Neutrophil (primary cell): ENCODE data around the gene DTL.

Source experiments
- H3K27ac ChIP-seq: fragments of 200-600 bp; sonication (generic); 2 replicates; pipeline ENCODE4 v1.5.1; 2016; ENCODE audit warnings: mild to moderate bottlenecking, moderate library complexity
- H3K27me3 ChIP-seq: fragments of 200-600 bp; sonication (generic); 2 replicates; pipeline ENCODE4 v1.6.0; 2016; ENCODE audit warnings: mild to moderate bottlenecking
- H3K36me3 ChIP-seq: fragments of 200-600 bp; sonication (generic); 2 replicates; pipeline ENCODE4 v1.5.1; 2017
- H3K4me1 ChIP-seq, 2 experiments: fragments of 200-600 bp in 1 of 2; sonication (generic) in 1 of 2; 1 replicate in 1 of 2; 2 replicates in 1 of 2; pipeline versions ENCODE4 v1.5.1 to v1.6.1; 2013 to 2016; ENCODE audit warnings: low read depth in 1 of 2, low read length in 1 of 2, mild to moderate bottlenecking in 1 of 2, moderate library complexity in 1 of 2; ENCODE audit not compliant: control insufficient read depth in 1 of 2, insufficient read depth in 1 of 2
- H3K4me3 ChIP-seq, 2 experiments: fragments of 200-600 bp in 1 of 2; sonication (generic) in 1 of 2; 1 replicate in 1 of 2; 2 replicates in 1 of 2; pipeline ENCODE4 v1.5.1; 2013 to 2016; ENCODE audit warnings: low read depth in 1 of 2, low read length in 1 of 2, mild to moderate bottlenecking in 1 of 2, moderate library complexity in 1 of 2
- H3K9me3 ChIP-seq: fragments of 200-600 bp; sonication (generic); 2 replicates; pipeline ENCODE4 v1.5.1; 2016
- TF ChIP-seq, protein P1 (sequence below): fragments of 200-600 bp; sonication (generic); IDR thresholded peaks from 2 replicates; pipeline ENCODE4 v1.5.1; 2016; ENCODE audit warnings: antibody characterized with exemption

The DTL gene

GRCh38 chr1:212098771-212099170, 63.2 kb downstream of the DTL start:
- TF ChIP-seq, protein P1, sequence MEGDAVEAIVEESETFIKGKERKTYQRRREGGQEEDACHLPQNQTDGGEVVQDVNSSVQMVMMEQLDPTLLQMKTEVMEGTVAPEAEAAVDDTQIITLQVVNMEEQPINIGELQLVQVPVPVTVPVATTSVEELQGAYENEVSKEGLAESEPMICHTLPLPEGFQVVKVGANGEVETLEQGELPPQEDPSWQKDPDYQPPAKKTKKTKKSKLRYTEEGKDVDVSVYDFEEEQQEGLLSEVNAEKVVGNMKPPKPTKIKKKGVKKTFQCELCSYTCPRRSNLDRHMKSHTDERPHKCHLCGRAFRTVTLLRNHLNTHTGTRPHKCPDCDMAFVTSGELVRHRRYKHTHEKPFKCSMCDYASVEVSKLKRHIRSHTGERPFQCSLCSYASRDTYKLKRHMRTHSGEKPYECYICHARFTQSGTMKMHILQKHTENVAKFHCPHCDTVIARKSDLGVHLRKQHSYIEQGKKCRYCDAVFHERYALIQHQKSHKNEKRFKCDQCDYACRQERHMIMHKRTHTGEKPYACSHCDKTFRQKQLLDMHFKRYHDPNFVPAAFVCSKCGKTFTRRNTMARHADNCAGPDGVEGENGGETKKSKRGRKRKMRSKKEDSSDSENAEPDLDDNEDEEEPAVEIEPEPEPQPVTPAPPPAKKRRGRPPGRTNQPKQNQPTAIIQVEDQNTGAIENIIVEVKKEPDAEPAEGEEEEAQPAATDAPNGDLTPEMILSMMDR: no peak
- Histone ChIP-seq H3K4me3 (no peak overlapping the region), H3K4me1 (peaks cover 3 to 13% of the 10 kb centered on the region in 2 experiments), H3K36me3 (no peaks in the 10 kb centered on the region), H3K27ac (no peak overlapping the region), H3K27me3 (no peaks in the 10 kb centered on the region), H3K9me3 (no peaks in the 10 kb centered on the region)

DNA sequence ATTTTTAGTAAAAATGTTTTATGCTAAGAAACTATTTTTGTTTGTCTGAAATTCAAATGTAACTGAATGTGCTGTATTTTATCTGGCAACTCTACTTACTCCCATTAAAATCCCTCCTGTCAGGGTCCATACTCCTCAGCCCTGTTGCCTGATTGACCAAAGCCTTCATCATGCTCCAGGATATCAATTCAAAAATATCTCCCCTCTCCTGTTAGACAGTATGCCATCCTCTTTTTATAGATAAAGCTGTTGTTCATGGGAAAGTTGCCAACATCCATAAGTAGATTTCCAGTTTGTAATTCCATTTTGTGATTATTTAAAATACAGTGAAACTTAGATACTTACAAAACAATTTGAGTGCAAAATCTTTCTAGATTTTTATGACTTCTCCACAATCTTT, 65.7 kb downstream of the DTL start:
- Histone ChIP-seq H3K4me1 (peaks cover 0 to 6% of the 10 kb centered on the region in 2 experiments), H3K4me3 (no peak overlapping the region), H3K9me3 (no peaks in the 10 kb centered on the region), H3K36me3 (no peaks in the 10 kb centered on the region), H3K27ac (no peak overlapping the region), H3K27me3 (no peaks in the 10 kb centered on the region)
- TF ChIP-seq, protein P1: no peak

DNA sequence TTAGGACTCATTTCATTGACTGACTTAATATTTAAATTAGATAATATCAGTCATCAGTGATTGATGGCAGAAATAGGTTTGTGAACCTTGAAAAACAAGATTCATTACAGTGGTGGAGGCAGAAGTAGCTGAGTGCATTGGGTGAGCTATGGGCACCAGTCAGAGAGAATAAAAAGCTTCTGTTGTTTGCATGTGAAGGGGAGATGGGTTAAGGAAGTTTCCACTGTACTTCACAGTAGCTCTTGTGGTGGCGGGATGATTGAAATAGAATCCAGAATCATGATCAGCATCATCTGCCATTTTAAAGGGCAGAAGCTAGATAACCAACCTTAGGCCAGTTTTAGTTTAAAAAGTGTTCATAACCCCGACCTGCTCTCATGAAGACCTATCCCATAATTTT, 66.2 kb downstream of the DTL start:
- Histone ChIP-seq H3K27ac (no peak overlapping the region), H3K9me3 (no peaks in the 10 kb centered on the region), H3K4me3 (no peak overlapping the region), H3K4me1 (peaks cover 0 to 6% of the 10 kb centered on the region in 2 experiments), H3K36me3 (no peaks in the 10 kb centered on the region), H3K27me3 (no peaks in the 10 kb centered on the region)
- TF ChIP-seq, protein P1: no peak

DNA sequence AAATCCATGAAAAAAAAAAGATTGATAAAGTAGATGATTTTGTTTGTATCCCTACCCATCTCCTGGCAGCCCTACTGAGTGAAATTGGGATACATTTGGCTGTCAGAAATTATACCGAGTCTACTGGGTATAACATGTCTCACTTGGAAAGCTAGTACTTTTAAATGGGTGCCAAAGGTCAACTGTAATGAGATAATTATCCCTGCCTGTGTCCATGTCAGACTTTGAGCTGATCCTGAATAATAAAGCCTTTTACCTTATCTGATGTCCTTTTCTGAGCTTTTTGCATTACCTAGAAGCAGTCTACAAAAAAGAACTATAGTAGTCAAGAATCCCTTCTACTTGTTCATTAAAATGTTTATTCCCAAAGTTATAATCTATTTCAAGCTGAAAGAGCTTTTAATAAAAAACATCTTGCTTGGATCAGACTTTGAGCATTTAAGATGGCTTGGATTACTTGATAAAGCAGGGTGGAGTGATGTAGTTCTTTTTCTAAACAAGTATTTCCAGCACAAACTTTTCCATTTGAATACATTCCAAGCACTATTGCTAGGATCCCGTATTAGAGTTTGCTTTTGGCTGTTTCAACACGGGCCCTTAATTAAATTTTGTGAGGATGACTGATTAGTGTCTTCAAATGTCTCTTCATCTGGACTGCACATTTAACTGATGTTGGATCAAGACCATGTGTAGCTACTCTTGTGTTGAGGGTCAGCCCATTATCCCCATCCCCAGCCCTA, 69.2 kb downstream of the DTL start:
- H3K27me3 ChIP-seq: no peaks in the 10 kb centered on the region
- H3K27ac ChIP-seq: no peak overlapping the region
- TF ChIP-seq, protein P1: no peak
- no peaks in the 10 kb centered on the region for H3K36me3 ChIP-seq
- H3K4me1 ChIP-seq: peaks cover 6 to 12% of the 10 kb centered on the region in 2 experiments
- H3K9me3 ChIP-seq: no peaks in the 10 kb centered on the region
- H3K4me3 ChIP-seq: no peak overlapping the region

GRCh38 chr1:212106286-212106792, 70.8 kb downstream of the DTL start:
- Histone ChIP-seq H3K36me3 (no peaks in the 10 kb centered on the region), H3K27me3 (no peaks in the 10 kb centered on the region), H3K9me3 (no peaks in the 10 kb centered on the region), H3K27ac (no peak overlapping the region), H3K4me1 (peaks cover 13 to 27% of the 10 kb centered on the region in 2 experiments), H3K4me3 (no peak overlapping the region)
- TF ChIP-seq, protein P1: no peak
